ENCODE data around the gene CCDC141.

DNA sequence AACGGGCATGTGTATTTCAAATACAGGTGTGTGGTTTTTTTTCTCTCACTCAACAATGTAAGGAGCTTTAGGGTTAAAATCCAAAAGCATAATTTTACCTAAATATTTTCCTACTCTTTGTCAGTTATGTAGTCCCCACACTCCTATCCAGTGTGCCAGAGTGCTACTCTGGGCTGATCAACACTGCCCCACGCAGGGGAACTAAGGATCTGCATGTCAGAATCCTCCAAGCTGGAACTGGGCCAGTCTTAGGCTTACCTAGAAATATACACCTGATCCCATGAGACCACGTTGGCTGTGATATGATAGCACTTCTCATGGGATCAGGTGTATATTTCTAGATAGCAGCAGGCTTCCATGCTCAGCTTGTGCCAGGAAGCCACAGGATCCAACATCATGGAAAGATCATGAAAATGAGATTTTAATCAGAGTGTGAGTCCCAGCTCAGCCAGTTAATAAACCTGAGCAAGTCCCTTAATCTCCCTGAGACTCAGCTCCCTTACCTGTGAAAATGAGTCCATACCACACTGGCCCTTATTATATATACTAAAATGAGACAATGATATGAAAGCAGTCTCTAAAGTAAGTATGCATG, 29.7 kb downstream of the CCDC141 start:
- TF ChIP-seq, protein P1, sequence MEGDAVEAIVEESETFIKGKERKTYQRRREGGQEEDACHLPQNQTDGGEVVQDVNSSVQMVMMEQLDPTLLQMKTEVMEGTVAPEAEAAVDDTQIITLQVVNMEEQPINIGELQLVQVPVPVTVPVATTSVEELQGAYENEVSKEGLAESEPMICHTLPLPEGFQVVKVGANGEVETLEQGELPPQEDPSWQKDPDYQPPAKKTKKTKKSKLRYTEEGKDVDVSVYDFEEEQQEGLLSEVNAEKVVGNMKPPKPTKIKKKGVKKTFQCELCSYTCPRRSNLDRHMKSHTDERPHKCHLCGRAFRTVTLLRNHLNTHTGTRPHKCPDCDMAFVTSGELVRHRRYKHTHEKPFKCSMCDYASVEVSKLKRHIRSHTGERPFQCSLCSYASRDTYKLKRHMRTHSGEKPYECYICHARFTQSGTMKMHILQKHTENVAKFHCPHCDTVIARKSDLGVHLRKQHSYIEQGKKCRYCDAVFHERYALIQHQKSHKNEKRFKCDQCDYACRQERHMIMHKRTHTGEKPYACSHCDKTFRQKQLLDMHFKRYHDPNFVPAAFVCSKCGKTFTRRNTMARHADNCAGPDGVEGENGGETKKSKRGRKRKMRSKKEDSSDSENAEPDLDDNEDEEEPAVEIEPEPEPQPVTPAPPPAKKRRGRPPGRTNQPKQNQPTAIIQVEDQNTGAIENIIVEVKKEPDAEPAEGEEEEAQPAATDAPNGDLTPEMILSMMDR (IDR thresholded peaks at IDR 0.05; ENCODE audit: extremely low read depth in 1 of 2, insufficient read depth in 1 of 2, low read depth in 1 of 2, low read length in 2 of 2): peak; percentile 43 to 56
- TF ChIP-seq EZH2 (IDR thresholded peaks at IDR 0.05; ENCODE audit: borderline replicate concordance, low read depth, low read length, severe bottlenecking) (no peak), POLR2A (IDR thresholded peaks at IDR 0.05; ENCODE audit: low read depth, low read length) (no peak), JUN (IDR thresholded peaks at IDR 0.05; ENCODE audit: borderline replicate concordance, insufficient read depth, insufficient read length, low read depth) (no peak), MAX (IDR thresholded peaks at IDR 0.05; ENCODE audit: insufficient read depth, insufficient read length) (no peak)

All from endothelial cell of umbilical vein (primary cell).